HG03039 (cell line): ENCODE data around the gene AGAP4.
"Not testable (repeated sequence)": the region's sequence is repeated elsewhere in the genome, so short reads cannot be mapped to it uniquely, and the experiment has no call there.

Experiments used
- ATAC-seq: cut with Tn5 transposase; IDR thresholded peaks from one replicate; pipeline ENCODE4 v1.9.1; 2021; ENCODE audit warnings: mild to moderate bottlenecking, moderate library complexity; ENCODE audit not compliant: unreplicated experiment

AGAP4 gene

DNA sequence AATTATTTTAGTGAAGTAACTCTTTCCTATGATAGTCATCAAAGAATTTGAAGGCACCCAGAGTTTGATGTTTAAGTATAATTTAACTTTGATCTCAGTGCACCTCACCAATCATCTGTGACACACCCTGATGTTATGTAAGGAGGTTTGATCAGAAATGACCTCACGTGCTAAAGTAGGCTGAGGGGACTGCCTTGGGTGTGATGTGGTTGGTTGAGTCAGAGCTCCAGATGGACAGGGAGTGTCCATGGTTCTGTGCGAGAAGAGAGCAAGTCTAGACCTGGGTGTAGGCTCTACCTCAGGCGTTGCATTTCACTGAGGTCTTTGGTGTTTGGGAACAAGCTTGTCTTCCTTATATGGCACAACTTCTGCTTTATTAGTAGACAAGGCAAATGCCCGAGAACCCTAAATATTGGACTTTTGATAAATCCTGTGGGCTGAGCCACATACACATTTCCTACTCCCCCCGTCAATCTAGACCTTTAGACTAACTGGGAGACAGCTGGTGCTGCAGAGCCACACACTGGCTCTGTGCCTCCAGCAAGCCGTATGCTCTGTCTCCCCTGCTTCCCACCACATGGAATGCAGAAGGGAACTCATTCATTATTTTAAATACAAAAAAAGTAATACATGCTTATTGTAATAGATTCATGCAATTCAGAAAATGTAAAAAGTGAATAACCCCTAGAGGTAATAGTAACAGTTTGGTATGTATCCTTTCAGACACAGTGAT lies 56.4 kb downstream of the AGAP4 start:
- ATAC-seq, result not testable (repeated sequence)

DNA sequence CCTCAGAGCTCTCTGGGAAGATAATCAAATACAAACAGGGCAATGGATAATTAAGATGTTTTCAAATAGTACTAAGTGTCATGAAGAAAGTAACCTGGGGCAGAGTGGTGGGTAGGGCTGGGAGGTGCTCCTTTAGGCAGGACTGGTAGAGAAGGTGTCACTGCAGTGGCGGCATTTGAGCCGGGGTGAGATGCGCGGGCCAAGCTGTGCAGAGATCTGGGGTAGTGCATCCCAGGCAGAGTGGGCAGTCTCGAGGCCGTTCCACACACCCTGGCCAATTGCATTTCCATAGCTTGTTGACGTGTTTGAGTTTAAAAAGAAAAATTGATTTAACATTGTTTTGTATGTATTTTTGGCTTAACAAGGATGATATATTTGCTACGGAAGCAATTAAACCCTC lies 57.3 kb downstream of the AGAP4 start:
- not testable (repeated sequence) for ATAC-seq

GRCh38 chr10:45787212-45787741 lies 60.0 kb downstream of the AGAP4 start:
- ATAC-seq, result not testable (repeated sequence)

GRCh38 chr10:45786217-45786616 lies 61.1 kb downstream of the AGAP4 start:
- ATAC-seq, result not testable (repeated sequence)
